HL-60/S4 treated with retinoic acid at 250 ng/mL for 4 days and 3 days (cell line): ENCODE measurements around the gene CDH13.

Experiments used
- in situ Hi-C: fragments of 300-500 bp; cut with MboI; formaldehyde crosslinking; loops from 2 replicates; pipeline ENCODE4 v1.7.0; 2022; ENCODE audit warnings: low sequenced_read_pairs

Gene CDH13

GRCh38 chr16:83623892-83624291 is 997.1 kb downstream of the CDH13 start:
- in situ Hi-C loops, result no loop called here

DNA sequence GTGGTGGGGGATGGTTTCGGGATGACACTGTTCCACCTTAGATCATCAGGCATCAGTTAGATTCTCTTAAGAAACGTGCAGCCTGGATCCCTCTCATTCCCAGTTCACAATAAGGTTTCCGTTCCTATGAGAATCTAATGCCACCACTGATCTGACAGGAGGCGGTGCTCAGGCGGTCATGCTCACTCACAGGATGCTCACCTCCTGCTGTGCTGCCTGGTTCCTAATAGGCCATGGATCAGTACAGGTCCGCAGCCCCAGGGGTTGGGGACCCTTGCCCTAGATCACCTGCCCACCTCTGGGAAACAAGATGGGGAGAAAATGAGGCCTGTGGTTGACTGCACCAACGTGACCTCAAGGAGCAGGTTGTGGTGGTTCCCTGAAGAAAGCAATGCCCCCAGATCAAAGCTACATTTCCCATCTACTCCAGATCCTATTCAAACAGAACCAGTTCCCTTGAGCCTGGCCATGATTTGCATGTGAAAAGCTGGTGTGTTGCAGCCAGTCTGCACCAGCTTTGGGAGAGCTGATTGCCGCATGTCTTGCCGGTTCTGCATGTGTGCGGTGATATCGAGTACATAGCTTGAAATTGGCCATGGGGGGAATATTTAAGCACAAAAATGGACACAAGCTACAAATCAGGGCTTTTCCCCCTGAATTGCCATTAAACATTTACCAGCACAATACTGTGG is 997.8 kb downstream of the CDH13 start:
- in situ Hi-C loops, result no loop called here

DNA sequence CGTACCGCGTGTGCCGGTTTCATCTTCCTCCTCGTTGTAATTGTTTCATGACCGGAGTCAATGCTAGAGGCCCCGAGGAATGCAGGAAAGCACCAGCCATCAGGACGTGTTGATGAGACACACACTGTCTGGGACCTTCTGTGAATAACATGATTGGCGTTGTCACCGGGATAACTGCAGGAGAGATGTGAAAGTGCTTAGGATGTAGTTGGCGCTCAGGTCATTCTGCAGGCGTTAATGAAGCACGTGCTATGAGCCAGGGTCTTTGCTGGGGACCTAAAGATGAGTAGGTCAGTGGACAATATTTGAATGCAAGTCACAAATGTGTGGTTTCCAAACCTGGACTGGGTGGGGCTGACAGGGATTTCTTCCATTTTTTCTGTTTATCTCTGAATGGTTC is 999.4 kb downstream of the CDH13 start:
- in situ Hi-C loops, result no loop called here

- in situ Hi-C loops, result no loop called here
Measured at GRCh38 chr16:83626676-83627075, 999.9 kb downstream of the CDH13 start.

- in situ Hi-C loops, result no loop called here
Measured at GRCh38 chr16:83627996-83628395, 1001.2 kb downstream of the CDH13 start.

GRCh38 chr16:83629426-83629825 is 1002.7 kb downstream of the CDH13 start:
- in situ Hi-C loops, result no loop called here

GRCh38 chr16:83629836-83630235 is 1003.1 kb downstream of the CDH13 start:
- in situ Hi-C loops, result no loop called here

- in situ Hi-C loops, result no loop called here
Measured at GRCh38 chr16:83630979-83631378, 1004.2 kb downstream of the CDH13 start.

DNA sequence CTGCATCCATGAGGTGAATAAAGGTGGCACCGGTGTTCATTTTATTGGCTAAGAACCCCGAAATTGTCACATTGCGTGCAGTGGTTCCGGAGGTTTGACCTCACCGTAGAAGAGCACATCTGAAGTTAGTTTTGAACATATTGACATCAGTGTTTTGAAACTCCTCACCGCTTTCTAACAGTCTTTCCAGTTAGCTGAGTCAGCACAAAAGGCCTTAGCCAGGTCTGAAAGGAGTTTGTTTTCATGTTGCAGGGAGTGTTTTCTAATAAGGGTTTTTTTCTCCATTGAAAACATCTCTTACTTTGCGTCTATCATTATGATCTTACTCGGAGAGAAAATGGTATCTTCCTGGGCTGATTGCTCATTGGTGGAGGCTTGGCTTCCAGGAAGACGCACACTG is 1006.5 kb downstream of the CDH13 start:
- in situ Hi-C loops, result no loop called here

- in situ Hi-C loops, result no loop called here
Measured at GRCh38 chr16:83648347-83648746, 1021.6 kb downstream of the CDH13 start.

DNA sequence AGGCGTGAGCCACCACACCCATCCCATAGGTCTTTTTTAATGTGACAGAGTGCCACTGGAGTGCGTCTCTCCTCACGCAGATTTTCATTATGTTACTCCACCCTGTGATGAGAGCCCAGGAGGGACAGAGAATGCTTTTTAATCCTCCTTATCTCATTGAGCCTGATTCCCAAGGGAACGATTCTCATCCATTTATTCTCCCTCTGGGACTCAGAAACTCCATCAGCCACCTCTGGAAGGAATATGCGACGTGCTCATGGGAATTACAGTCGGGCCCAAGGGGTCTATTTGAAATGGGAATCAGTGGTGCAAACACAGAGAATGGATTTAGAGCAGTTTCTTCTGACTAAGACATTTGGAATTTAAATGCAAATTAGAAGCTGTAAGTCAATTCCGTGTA is 1025.1 kb downstream of the CDH13 start:
- in situ Hi-C loops, result no loop called here

GRCh38 chr16:83652943-83653342 is 1026.2 kb downstream of the CDH13 start:
- in situ Hi-C loops, result no loop called here

DNA sequence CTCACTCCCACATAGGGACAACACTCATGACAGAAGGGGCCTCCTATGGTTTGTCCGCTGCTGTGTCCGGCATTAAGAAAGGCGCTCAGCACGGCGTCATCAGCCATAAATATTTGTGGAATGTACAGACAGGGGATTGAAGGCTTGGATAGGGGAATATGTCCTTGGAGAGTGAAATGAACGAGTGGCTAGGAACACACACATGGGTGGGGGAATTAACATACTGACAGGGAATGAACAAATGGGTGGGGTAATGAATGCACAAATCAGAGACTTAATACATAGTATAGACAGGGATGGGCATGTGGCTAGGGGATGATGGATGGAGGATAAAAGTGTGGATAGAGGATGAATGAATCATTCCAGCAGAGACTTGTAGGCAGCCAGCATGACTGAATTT is 1027.0 kb downstream of the CDH13 start:
- in situ Hi-C loops, result no loop called here

DNA sequence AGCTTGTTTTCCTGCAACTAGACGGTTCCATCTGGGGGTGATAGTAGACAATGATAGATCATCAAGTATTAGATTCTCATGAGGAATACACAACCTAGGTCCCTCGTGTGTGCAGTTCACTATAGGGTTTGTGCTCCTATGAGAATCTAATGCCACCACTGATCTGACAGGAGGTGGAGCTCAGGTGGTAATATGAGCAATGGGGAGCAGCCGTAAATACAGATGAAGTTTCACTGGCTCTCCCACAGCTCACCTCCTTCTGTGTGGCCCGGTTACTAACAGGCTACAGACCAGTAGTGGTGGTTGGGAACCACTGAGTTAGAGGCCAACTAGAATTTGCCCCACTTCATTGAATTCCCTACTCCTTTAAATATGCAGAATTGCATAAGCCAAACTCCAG is 1033.5 kb downstream of the CDH13 start:
- in situ Hi-C loops, result no loop called here

- in situ Hi-C loops, result no loop called here
Measured at GRCh38 chr16:83661656-83662055, 1034.9 kb downstream of the CDH13 start.

- in situ Hi-C loops, result no loop called here
Measured at GRCh38 chr16:83666449-83666848, 1039.7 kb downstream of the CDH13 start.

- in situ Hi-C loops, result no loop called here
Measured at GRCh38 chr16:83669456-83669855, 1042.7 kb downstream of the CDH13 start.

- in situ Hi-C loops, result no loop called here
Measured at GRCh38 chr16:83674931-83675535, 1048.3 kb downstream of the CDH13 start.

DNA sequence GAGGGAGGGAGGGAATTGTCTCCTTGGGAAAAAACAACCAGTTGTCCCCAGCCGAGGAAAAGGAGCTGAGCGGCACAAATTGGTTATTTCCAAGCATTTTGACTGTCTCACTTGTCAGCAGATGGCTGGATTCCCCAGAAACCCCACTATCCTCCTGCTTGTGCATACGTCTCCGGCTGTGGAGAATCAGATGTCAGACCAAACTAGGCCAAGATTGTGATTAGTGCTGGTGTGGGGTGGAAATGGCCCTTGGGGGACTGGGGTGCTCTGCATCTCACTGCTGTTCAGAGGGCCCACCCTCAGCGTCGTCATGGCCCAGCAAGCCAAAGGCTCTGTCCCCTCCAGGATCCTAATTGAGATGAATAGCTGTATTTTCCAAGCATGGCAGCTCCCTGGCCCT is 1049.3 kb downstream of the CDH13 start:
- in situ Hi-C loops, result no loop called here

- in situ Hi-C loops, result no loop called here
Measured at GRCh38 chr16:83680980-83681379, 1054.2 kb downstream of the CDH13 start.

- in situ Hi-C loops, result no loop called here
Measured at GRCh38 chr16:83681381-83681956, 1054.7 kb downstream of the CDH13 start.

- in situ Hi-C loops, result no loop called here
Measured at GRCh38 chr16:83682116-83682867, 1055.5 kb downstream of the CDH13 start.
